Measurements from ENCODE around the gene HYOU1. TPM values are rescaled to one million over a fixed set of nuclear protein-coding genes. Genes with fewer than 3 reads are reported as not detected.
A peak's percentile ranks its signal among the peaks of the same experiment; 100 is the strongest.
"Not testable (repeated sequence)": the region's sequence is repeated elsewhere in the genome, so short reads cannot be mapped to it uniquely, and the experiment has no call there.

The HYOU1 gene
- total and polyA plus RNA-seq, 5 experiments from 2014 or later = 14.1 to 69.6 (median 17.1) TPM

DNA sequence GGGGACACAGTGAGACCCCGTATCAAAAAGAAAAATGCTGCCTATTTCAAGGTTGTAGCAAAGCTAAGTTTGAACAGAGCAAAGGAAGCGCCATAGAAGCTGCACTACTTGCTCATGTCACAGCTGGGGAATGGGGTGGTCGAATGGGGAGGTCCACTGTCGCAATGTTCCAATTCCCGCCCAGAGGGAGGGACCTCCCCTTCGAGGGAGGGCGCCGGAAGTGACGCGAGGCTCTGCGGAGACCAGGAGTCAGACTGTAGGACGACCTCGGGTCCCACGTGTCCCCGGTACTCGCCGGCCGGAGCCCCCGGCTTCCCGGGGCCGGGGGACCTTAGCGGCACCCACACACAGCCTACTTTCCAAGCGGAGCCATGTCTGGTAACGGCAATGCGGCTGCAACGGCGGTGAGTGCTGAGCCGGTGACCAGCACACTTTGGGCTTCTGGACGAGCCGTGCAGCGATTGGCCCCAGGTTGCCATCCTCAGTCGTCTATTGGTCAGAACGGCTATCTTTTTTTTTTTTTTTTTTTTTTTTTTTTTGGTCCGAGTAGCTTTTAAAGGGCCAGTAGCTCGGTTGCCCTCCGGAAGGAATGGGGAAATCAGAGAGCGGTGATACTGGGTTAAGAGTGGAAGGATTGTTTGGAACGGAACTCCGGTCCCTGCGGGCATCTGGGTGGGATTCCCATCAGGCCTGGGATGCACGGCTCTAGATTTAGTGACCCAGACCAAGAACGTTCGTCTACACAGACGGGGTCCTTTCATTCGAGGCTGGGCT lies 27.8 kb upstream of the HYOU1 start, which contains the start of gene HMBS:
TSS of gene HMBS (plus strand) at position 219 of the 774 bp plus-strand sequence. CDS start at position 372, 153 bp downstream.
- peaks cover 0 to 27% (median 4%) of the 10 kb centered on the region in 3 donors for H3K36me3 Mint-ChIP-seq
- no peaks in the 10 kb centered on the region for H3K27me3 Mint-ChIP-seq
- ATAC-seq = peak; percentile 89 to 95
- POLR2A ChIA-PET = interaction anchor here (0.6 to 3.3 kb wide), 28 partner anchors 10 to 1149 kb away, joined by 3 to 41 read pairs (median 5); partner anchors contain the start of genes C2CD2L, CENATAC, DPAGT1 and HINFP
- no peaks in the 10 kb centered on the region for H3K9me3 Mint-ChIP-seq
- peaks cover 5 to 34% (median 25%) of the 10 kb centered on the region in 4 donors for H3K4me1 Mint-ChIP-seq
- H3K27ac Mint-ChIP-seq = peak within 1 kb of the TSS; percentile 90 to 97 (median 96)
- peak; percentile 79 to 97 (median 90) for DNase-seq
- peak within 1 kb of the TSS; percentile 87 to 97 (median 94) for H3K4me3 Mint-ChIP-seq

DNA sequence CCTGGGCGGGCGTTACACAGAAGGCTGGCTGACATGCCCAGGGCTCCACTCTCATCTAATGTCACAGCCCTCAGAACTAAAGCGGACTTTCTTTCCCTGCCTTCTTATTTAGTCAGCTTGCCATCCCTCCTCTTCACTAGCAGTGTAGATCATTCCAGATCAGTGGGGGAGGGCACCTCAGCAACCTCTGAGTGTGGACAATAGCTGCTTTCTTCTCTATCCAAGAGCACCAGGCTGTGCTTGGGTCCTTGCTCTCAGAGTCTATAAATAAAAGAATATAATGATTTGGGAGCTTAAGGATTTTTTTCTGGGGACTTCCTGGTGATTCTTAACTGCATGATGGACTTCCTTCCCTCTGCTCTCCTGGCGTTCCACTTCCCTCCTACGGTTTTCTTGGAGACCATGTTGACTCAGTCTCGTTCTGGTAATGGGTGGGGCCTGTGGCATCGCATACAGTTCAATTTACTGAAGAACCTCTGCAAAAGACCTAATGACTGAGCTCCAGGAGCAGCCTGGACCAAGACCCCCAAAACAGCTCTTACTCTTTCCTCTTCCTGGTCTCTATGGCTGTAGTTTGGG lies 24.8 kb upstream of the HYOU1 start:
- no peak overlapping the region for H3K4me3 Mint-ChIP-seq
- H3K27ac Mint-ChIP-seq = peak overlapping the region in 4 of 10 donors; percentile 13 to 58 (median 49)
- ATAC-seq (no peak), DNase-seq (no peak)
- peaks cover 0 to 58% (median 14%) of the 10 kb centered on the region in 3 donors for H3K36me3 Mint-ChIP-seq
- H3K4me1 Mint-ChIP-seq = peaks cover 5 to 20% (median 16%) of the 10 kb centered on the region in 4 donors
- no peaks in the 10 kb centered on the region for H3K9me3 Mint-ChIP-seq
- H3K27me3 Mint-ChIP-seq = no peaks in the 10 kb centered on the region
- POLR2A ChIA-PET = interaction anchor here (0.8 to 1.5 kb wide), 5 partner anchors 10 to 20 kb away, joined by 3 to 8 read pairs (median 5); partner anchors contain the start of genes DPAGT1 and VPS11

DNA sequence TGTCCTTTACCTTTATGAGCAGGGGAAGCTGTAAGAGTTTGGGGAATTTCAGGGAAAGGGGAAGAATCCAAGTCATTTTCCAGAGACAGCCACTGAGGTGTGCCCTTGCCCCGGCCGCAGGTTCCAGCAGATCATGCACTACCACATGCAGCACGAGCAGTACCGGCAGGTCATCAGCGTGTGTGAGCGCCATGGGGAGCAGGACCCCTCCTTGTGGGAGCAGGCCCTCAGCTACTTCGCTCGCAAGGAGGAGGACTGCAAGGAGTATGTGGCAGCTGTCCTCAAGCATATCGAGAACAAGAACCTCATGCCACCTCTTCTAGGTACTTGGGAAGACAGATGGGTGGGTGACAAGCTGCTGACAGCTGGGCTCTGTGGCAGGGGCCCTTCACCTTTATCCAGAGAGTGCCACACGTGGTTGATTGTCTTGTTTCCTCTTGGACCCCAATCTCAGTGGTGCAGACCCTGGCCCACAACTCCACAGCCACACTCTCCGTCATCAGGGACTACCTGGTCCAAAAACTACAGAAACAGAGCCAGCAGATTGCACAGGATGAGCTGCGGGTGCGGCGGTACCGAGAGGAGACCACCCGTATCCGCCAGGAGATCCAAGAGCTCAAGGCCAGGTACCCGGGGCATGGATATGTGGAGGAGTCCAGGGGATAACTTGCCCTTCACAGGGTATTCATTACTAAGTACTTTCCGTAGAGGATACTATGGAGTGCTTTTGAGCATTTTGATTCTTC lies 21.8 kb upstream of the HYOU1 start:
- no peak overlapping the region for H3K4me3 Mint-ChIP-seq
- no peaks in the 10 kb centered on the region for H3K4me1 Mint-ChIP-seq
- peak overlapping the region in 2 of 10 donors; percentile 18 to 24 for H3K27ac Mint-ChIP-seq
- H3K27me3 Mint-ChIP-seq = no peaks in the 10 kb centered on the region
- POLR2A ChIA-PET = interaction anchor here (0.7 to 1.7 kb wide), 3 partner anchors 11 to 373 kb away, joined by 3 to 5 read pairs (median 5); partner anchors contain the start of gene VPS11
- peaks cover 0 to 77% (median 14%) of the 10 kb centered on the region in 3 donors for H3K36me3 Mint-ChIP-seq
- ATAC-seq (no peak), DNase-seq (no peak)
- H3K9me3 Mint-ChIP-seq = no peaks in the 10 kb centered on the region

DNA sequence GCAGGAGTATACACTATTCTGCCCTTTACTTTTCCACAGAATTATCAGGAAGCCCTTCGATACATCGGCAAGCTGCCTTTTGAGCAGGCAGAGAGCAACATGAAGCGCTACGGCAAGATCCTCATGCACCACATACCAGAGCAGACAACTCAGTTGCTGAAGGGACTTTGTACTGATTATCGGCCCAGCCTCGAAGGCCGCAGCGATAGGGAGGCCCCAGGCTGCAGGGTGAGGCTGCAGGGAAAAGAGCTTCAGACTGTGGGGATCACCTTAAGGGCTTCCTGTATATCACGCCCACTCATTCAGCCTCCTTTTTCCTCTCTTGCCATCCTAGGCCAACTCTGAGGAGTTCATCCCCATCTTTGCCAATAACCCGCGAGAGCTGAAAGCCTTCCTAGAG lies 20.8 kb upstream of the HYOU1 start:
- peaks cover 0 to 87% (median 19%) of the 10 kb centered on the region in 3 donors for H3K36me3 Mint-ChIP-seq
- H3K9me3 Mint-ChIP-seq = no peaks in the 10 kb centered on the region
- ATAC-seq = no peak

DNA sequence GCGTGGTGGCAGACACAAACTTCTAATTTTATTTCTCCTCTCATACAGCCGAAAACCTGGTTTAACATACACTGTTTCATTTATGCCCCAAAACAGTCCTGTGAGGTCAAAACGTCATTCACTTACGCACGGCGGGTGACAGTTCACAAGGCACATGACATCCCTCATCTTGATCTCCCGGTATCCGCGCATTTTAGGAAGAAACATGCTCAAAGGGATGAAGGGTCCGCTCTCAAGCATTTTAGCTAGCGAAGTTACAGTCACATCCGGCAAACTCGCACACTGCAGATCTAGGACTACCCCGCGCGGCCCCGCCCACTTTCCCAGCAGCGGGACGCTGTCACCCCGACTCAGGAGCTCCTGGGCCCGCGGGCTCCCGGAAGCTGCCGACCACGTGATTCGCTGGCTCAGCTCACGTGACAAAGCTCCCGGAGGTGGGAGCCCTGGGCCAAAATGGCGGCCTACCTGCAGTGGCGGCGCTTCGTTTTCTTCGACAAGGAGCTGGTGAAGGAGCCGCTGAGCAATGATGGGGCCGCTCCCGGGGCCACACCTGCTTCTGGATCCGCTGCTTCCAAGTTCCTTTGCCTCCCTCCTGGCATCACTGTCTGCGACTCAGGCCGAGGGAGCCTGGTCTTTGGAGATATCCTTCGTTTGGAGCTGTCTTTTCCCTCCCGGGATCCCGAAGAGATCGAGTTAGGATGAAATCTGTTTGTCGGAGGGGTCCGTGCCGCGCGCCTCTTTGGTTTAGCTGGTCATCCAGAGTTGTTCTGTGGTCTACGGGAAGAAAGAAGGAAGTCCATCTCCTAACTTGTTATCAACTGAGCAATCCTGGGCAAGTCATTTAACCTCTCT lies 10.6 kb upstream of the HYOU1 start, which contains the start of gene VPS11:
TSS of gene VPS11 (plus strand) at position 448 of the 852 bp plus-strand sequence. CDS start at position 454, 6 bp downstream.
- Mint-ChIP-seq H3K9me3 (no peaks in the 10 kb centered on the region), H3K36me3 (peaks cover 0 to 48% (median 3%) of the 10 kb centered on the region in 3 donors), H3K27ac (peak within 1 kb of the TSS; percentile 96 to 100 (median 99)), H3K4me1 (peaks cover 15 to 60% (median 39%) of the 10 kb centered on the region in 4 donors), H3K27me3 (no peaks in the 10 kb centered on the region), H3K4me3 (peak within 1 kb of the TSS; percentile 88 to 100 (median 96))
- DNase-seq = peak; percentile 93 to 98 (median 97)
- ATAC-seq = peak; percentile 93 to 96
- POLR2A ChIA-PET = interaction anchor here (0.6 to 4.0 kb wide), 28 partner anchors 8 to 232 kb away, joined by 3 to 45 read pairs (median 5); partner anchors contain the start of genes C2CD2L, CENATAC, DPAGT1 and HINFP

More for the DNA sequence above, 20.8 kb upstream of the HYOU1 start:
- peak overlapping the region in 1 of 10 donors; percentile 79 for H3K27ac Mint-ChIP-seq
- H3K4me1 Mint-ChIP-seq = peaks cover 1 to 4% (median 3%) of the 10 kb centered on the region in 4 donors
- POLR2A ChIA-PET = interaction anchor here (0.5 kb wide), 1 partner anchor 176 kb away, joined by 3 read pairs; no protein-coding TSS in a partner anchor
- no peaks in the 10 kb centered on the region for H3K27me3 Mint-ChIP-seq
- H3K4me3 Mint-ChIP-seq = no peak overlapping the region
- no peak for DNase-seq

DNA sequence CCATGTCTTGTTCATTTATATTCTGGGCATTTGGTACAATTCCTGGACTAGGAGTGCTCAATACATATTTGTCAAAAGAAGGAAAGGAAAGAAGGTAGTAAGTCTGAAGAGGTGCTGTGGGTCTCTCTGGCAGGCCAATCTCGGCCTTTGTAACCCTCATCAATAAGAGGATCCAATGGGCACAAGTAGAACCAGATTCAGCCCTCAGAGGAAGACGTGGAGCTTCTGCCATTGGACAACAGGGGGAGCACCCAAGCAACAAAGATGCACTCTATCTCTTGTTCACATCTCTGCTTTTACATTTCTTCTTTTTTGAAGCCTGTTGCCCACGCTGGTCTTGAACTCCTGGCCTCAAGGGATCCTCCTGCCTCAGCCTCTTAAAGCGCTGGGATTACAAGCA lies 8.4 kb upstream of the HYOU1 start:
- ATAC-seq = peak in 1 of 2 donors; percentile 21
- peaks cover 15 to 58% (median 38%) of the 10 kb centered on the region in 4 donors for H3K4me1 Mint-ChIP-seq

DNA sequence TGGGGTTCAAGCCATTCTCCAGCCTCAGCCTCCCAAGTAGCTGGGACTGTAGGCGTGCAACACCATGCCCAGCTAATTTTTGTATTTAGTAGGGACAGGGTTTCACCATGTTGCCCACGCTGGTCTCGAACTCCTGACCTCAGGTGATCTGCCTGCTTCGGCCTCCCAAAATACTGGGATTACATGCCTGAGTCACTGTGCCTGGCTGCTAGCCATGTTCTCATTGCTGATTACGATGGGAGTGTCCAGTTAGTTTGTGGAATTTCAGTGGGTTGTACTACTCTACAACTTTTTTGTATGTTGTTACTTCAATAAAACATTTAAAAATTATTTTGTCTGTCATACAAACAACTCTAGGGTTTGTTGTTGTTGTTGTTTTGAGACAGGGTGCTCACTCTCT lies 5.8 kb upstream of the HYOU1 start:
- ATAC-seq (no peak), DNase-seq (no peak)
- peaks cover 0 to 24% (median 2%) of the 10 kb centered on the region in 3 donors for H3K36me3 Mint-ChIP-seq
- H3K27me3 Mint-ChIP-seq = no peaks in the 10 kb centered on the region
- POLR2A ChIA-PET = interaction anchor here (1.2 kb wide), 1 partner anchor 46 kb away, joined by 4 read pairs; no protein-coding TSS in a partner anchor
- no peak overlapping the region for H3K4me3 Mint-ChIP-seq
- H3K4me1 Mint-ChIP-seq = peaks cover 12 to 49% (median 33%) of the 10 kb centered on the region in 4 donors
- H3K27ac Mint-ChIP-seq = peak overlapping the region in 1 of 10 donors; percentile 15
- H3K9me3 Mint-ChIP-seq = no peaks in the 10 kb centered on the region

More for the DNA sequence above, 8.4 kb upstream of the HYOU1 start:
- peak overlapping the region; percentile 51 to 100 (median 97) for H3K27ac Mint-ChIP-seq
- H3K4me3 Mint-ChIP-seq = peak overlapping the region in 8 of 10 donors; percentile 7 to 88 (median 54)
- peak in 7 of 10 donors; percentile 36 to 71 (median 47) for DNase-seq
- no peaks in the 10 kb centered on the region for H3K27me3 Mint-ChIP-seq
- H3K9me3 Mint-ChIP-seq = no peaks in the 10 kb centered on the region
- POLR2A ChIA-PET = interaction anchor here (0.6 to 4.0 kb wide), 4 partner anchors 19 to 55 kb away, joined by 3 to 37 read pairs (median 4); partner anchors contain the start of gene HMBS
- peaks cover 0 to 35% (median 5%) of the 10 kb centered on the region in 3 donors for H3K36me3 Mint-ChIP-seq

DNA sequence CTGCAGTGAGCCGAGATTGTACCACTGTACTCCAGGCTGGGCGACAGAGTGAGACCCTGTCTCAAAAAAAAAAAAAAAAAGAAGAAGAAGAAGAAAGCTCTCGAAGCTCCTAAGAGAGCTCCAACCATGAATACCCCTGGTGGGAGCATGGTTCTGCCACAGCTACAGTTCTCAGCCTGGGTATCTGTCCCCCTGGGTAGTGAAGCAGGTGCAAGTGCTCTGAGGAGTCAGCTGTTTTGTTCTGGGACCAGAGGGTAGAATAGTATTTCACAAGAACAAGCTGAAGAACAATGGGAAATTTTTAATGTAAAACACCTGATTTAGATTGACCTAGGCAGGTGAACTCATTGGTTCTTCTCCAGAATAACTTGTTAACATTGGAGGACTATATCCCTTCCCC lies 4.3 kb upstream of the HYOU1 start:
- no peak overlapping the region for H3K4me3 Mint-ChIP-seq
- H3K27ac Mint-ChIP-seq = peak overlapping the region in 1 of 10 donors; percentile 25
- no peak for ATAC-seq
- H3K4me1 Mint-ChIP-seq = peaks cover 10 to 45% (median 30%) of the 10 kb centered on the region in 4 donors
- H3K36me3 Mint-ChIP-seq = peaks cover 0 to 23% (median 2%) of the 10 kb centered on the region in 3 donors
- POLR2A ChIA-PET = interaction anchor here (0.6 to 0.7 kb wide), 3 partner anchors 16 to 34 kb away, joined by 4 read pairs; partner anchors contain the start of gene HMBS
- no peaks in the 10 kb centered on the region for H3K9me3 Mint-ChIP-seq
- H3K27me3 Mint-ChIP-seq = no peaks in the 10 kb centered on the region
- DNase-seq = no peak

DNA sequence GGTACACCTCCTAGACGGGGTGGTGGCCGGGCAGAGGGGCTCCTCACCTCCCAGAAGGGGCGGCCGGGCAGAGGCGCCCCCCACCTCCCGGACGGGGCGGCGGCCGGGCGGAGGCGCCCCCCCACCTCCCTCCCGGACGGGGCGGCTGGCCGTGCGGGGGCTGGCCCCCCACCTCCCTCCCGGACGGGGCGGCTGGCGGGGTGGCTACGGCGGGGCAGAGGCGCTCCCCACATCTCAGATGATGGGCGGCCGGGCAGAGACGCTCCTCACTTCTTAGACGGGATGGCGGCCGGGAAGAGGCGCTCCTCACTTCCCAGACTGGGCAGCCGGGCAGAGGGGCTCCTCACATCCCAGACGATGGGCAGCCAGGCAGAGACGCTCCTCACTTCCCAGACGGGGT lies 2.1 kb upstream of the HYOU1 start:
- POLR2A ChIA-PET = interaction anchor here (0.6 kb wide), 1 partner anchor 9 kb away, joined by 5 read pairs; no protein-coding TSS in a partner anchor

DNA sequence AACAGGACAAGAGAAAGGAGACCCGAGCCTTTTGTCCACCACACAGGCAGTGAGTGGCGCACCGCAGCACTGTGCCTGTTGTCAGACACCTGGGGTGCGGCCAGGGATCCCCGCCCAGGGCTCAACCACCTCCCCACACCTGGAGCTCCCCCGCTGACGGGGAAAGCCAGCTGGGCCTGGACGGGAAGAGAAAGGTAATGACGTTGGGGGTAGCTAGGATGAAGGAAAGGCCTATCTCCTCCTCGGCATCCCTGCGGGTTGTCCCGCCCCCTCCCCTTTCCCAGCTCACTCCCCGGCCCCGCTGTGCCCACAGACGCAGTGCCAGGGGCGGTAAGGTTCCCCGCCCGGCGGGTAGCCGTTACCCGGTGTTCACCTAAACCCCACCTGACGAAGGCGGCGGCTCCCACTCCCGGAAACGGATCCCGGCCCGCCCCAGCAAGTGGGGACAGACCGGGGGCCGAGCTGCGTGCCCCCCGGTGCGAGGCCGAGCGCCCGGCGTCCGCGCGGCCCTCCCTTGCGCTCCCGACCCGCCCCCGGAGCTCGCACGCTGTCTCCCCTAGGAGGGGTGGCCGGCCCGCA lies 495 bp downstream of the HYOU1 start:
- DNase-seq (peak; percentile 15 to 70 (median 41)), ATAC-seq (peak; percentile 8 to 9)
- H3K9me3 Mint-ChIP-seq = no peaks in the 10 kb centered on the region
- peak overlapping the region; percentile 91 to 99 (median 96) for H3K4me3 Mint-ChIP-seq
- H3K36me3 Mint-ChIP-seq = peaks cover 4 to 51% (median 12%) of the 10 kb centered on the region in 3 donors
- H3K4me1 Mint-ChIP-seq = peaks cover 18 to 43% (median 36%) of the 10 kb centered on the region in 4 donors
- H3K27ac Mint-ChIP-seq = peak overlapping the region; percentile 93 to 99 (median 97)
- POLR2A ChIA-PET = interaction anchor here (0.6 to 4.0 kb wide), 14 partner anchors 9 to 618 kb away, joined by 3 to 45 read pairs (median 6); partner anchors contain the start of genes C2CD2L, CENATAC, DPAGT1 and HINFP
- H3K27me3 Mint-ChIP-seq = no peaks in the 10 kb centered on the region

More for the DNA sequence above, 2.1 kb upstream of the HYOU1 start:
- not testable (repeated sequence) for DNase-seq, H3K9me3 Mint-ChIP-seq, ATAC-seq, H3K27ac Mint-ChIP-seq, H3K27me3 Mint-ChIP-seq, H3K4me3 Mint-ChIP-seq
- H3K36me3 Mint-ChIP-seq = peaks cover 0 to 32% (median 4%) of the 10 kb centered on the region in 3 donors
- peaks cover 17 to 45% (median 36%) of the 10 kb centered on the region in 4 donors for H3K4me1 Mint-ChIP-seq

All from naive thymus-derived CD8-positive, alpha-beta T cell (primary cell).